Stimulated activated CD4-positive, alpha-beta T cell treated with anti-CD3 and anti-CD28 coated beads, Interleukin-1b, Interleukin-23, amount 100 ng/mL, for 1 hour (primary cell): Measurements from ENCODE around the gene FTO.
"Not testable (repeated sequence)": the region's sequence is repeated elsewhere in the genome, so short reads cannot be mapped to it uniquely, and the experiment has no call there.

ENCODE experiments used
- DNase-seq, 2 donors: peaks; one replicate each; pipeline ENCODE4 v3.0.0-alpha.2; 2020; ENCODE audit warnings: low read depth in 2 of 2

Gene FTO

GRCh38 chr16:54177862-54178477 lies 474.0 kb downstream of the FTO start:
- DNase-seq, result no peak

- DNase-seq, result no peak
These were observed 474.6 kb downstream of the FTO start for GRCh38 chr16:54178478-54178976.

GRCh38 chr16:54180421-54181359 lies 476.7 kb downstream of the FTO start:
- DNase-seq, result no peak

- DNase-seq, result not testable (repeated sequence)
These were observed 477.9 kb downstream of the FTO start for GRCh38 chr16:54181683-54182329.

GRCh38 chr16:54185045-54185444 lies 481.1 kb downstream of the FTO start:
- no peak for DNase-seq

GRCh38 chr16:54191163-54191562 lies 487.2 kb downstream of the FTO start:
- DNase-seq, result no peak

GRCh38 chr16:54191592-54191991 lies 487.6 kb downstream of the FTO start:
- DNase-seq, result no peak

- no peak for DNase-seq
These were observed 489.2 kb downstream of the FTO start for GRCh38 chr16:54193013-54193664.

- DNase-seq, result no peak
These were observed 489.8 kb downstream of the FTO start for GRCh38 chr16:54193665-54194333.

GRCh38 chr16:54194334-54194743 lies 490.4 kb downstream of the FTO start:
- no peak for DNase-seq

- DNase-seq, result no peak
These were observed 493.8 kb downstream of the FTO start for GRCh38 chr16:54197758-54198157.

GRCh38 chr16:54199487-54200160 lies 495.7 kb downstream of the FTO start:
- DNase-seq, result no peak

GRCh38 chr16:54200161-54200534 lies 496.2 kb downstream of the FTO start:
- DNase-seq, result no peak

- DNase-seq, result no peak
These were observed 496.8 kb downstream of the FTO start for GRCh38 chr16:54200720-54201119.

- DNase-seq, result no peak
These were observed 497.2 kb downstream of the FTO start for GRCh38 chr16:54201200-54201599.
